CD4-positive, alpha-beta T cell (primary cell): ENCODE data around the gene LEKR1. TPM values are rescaled to one million over a fixed set of nuclear protein-coding genes. Genes with fewer than 3 reads are reported as not detected.

Experiments used
- ATAC-seq: fragments of 200-7000 bp; cut with Tn5 transposase; one replicate; pipeline ENCODE4 v1.10.0; 2022; ENCODE audit warnings: mild to moderate bottlenecking; ENCODE audit not compliant: poor library complexity
- CTCF ChIA-PET: fragments of 350-600 bp; sonication (Branson Sonifier 250); formaldehyde crosslinking; loops from one replicate; lab custom pipeline; 2021; ENCODE audit warnings: antibody characterized with exemption, inconsistent platforms; lab: Charles Lee
- POLR2A ChIA-PET: fragments of 350-600 bp; sonication (Branson Sonifier 250); formaldehyde crosslinking; loops from one replicate; lab custom pipeline; 2021; ENCODE audit warnings: antibody characterized with exemption, inconsistent platforms; lab: Charles Lee
- DNase-seq, 14 experiments: peaks; one replicate each; pipeline ENCODE4 v3.0.0-alpha.2; 2013 to 2020; ENCODE audit warnings: mixed read lengths in 2 of 14
- H3K27ac ChIP-seq, 2 donors: one replicate each; pipeline versions ENCODE4 v1.5.1 to v1.7.0; 2013; ENCODE audit warnings: low read length in 2 of 2, low read depth in 1 of 2, mild to moderate bottlenecking in 1 of 2
- H3K27me3 ChIP-seq, 2 experiments: 1 replicate in 1 of 2; 2 replicates in 1 of 2; pipeline versions ENCODE4 v1.6.1 to v1.7.0; 2013; ENCODE audit warnings: low read length in 2 of 2, control low read depth in 1 of 2, mild to moderate bottlenecking in 1 of 2, moderate library complexity in 1 of 2; ENCODE audit not compliant: insufficient read depth in 2 of 2, control insufficient read depth in 1 of 2
- H3K36me3 ChIP-seq: one replicate; pipeline ENCODE4 v1.6.1; 2013; ENCODE audit warnings: low read length, control low read depth; ENCODE audit not compliant: insufficient read depth
- H3K4me1 ChIP-seq: one replicate; pipeline ENCODE4 v1.6.1; 2013; ENCODE audit warnings: low read length, control low read depth; ENCODE audit not compliant: insufficient read depth
- H3K4me3 ChIP-seq: one replicate; pipeline ENCODE4 v1.5.1; 2013; ENCODE audit warnings: mild to moderate bottlenecking, low read length, moderate library complexity
- H3K9me3 ChIP-seq, 2 experiments: 1 replicate in 1 of 2; 2 replicates in 1 of 2; pipeline versions ENCODE4 v1.6.1 to v1.7.0; 2013; ENCODE audit warnings: low read length in 2 of 2, mild to moderate bottlenecking in 2 of 2, control low read depth in 1 of 2, moderate library complexity in 1 of 2; ENCODE audit not compliant: control insufficient read depth in 1 of 2, insufficient read depth in 1 of 2
- H3K27ac Mint-ChIP-seq: one replicate; pipeline ENCODE4 v1.8.0; 2020; ENCODE audit warnings: mixed read lengths
- H3K27me3 Mint-ChIP-seq: one replicate; pipeline ENCODE4 v1.8.0; 2021; ENCODE audit warnings: mixed read lengths
- H3K36me3 Mint-ChIP-seq: one replicate; pipeline ENCODE4 v1.8.0; 2021; ENCODE audit warnings: low read depth, mixed read lengths
- H3K4me1 Mint-ChIP-seq: one replicate; pipeline ENCODE4 v1.8.0; 2021; ENCODE audit warnings: low read depth, mixed read lengths
- H3K4me3 Mint-ChIP-seq: one replicate; pipeline ENCODE4 v1.8.0; 2020; ENCODE audit warnings: mild to moderate bottlenecking, mixed read lengths
- H3K9me3 Mint-ChIP-seq: one replicate; pipeline ENCODE4 v1.8.0; 2020; ENCODE audit warnings: mixed read lengths
- CTCF ChIP-seq: fragments of 200-600 bp; IDR thresholded peaks from one replicate; pipeline ENCODE4 v1.8.0; 2022; ENCODE audit warnings: antibody characterized with exemption, mild to moderate bottlenecking
- intact Hi-C, 2 experiments: fragments of 100-400 bp; cut with DNase I in 1 of 2; cut with micrococcal nuclease in 1 of 2; formaldehyde crosslinking; loops; one replicate each; pipeline versions ENCODE4 v1.15.1 to v1.9.0; 2023 to 2025; cut with DNase I, micrococcal nuclease
- total RNA-seq, 174 experiments: library from RNA in 2 of 174; stranded (reverse) in 2 of 174; gene quantifications; one replicate each; pipeline ENCODE4 v1.2.3 and lab custom pipeline; 2021 to 2026

The LEKR1 gene
- total RNA-seq, 2 experiments from 2014 or later = 0.77 to 1.0 TPM

GRCh38 chr3:156843071-156843808 lies 17.1 kb downstream of the LEKR1 start:
- intact Hi-C loops = no loop called here
- H3K4me3 Mint-ChIP-seq = no peak overlapping the region
- no peaks in the 10 kb centered on the region for H3K27me3 Mint-ChIP-seq
- Histone ChIP-seq H3K4me3 (no peak overlapping the region), H3K4me1 (no peaks in the 10 kb centered on the region), H3K36me3 (no peaks in the 10 kb centered on the region), H3K9me3 (no peaks in the 10 kb centered on the region), H3K27me3 (no peaks in the 10 kb centered on the region), H3K27ac (no peak overlapping the region)
- no peaks in the 10 kb centered on the region for H3K4me1 Mint-ChIP-seq
- TF ChIP-seq CTCF = no peak
- ChIA-PET POLR2A (no interaction called here), CTCF (no interaction called here)
- H3K9me3 Mint-ChIP-seq = no peaks in the 10 kb centered on the region
- no peaks in the 10 kb centered on the region for H3K36me3 Mint-ChIP-seq
- no peak overlapping the region for H3K27ac Mint-ChIP-seq
- ATAC-seq (no peak), DNase-seq (no peak)

- TF ChIP-seq CTCF = no peak
- Histone ChIP-seq H3K4me3 (no peak overlapping the region), H3K4me1 (no peaks in the 10 kb centered on the region), H3K27me3 (no peaks in the 10 kb centered on the region), H3K27ac (no peak overlapping the region), H3K36me3 (no peaks in the 10 kb centered on the region), H3K9me3 (no peaks in the 10 kb centered on the region)
- Mint-ChIP-seq H3K9me3 (no peaks in the 10 kb centered on the region), H3K27me3 (no peaks in the 10 kb centered on the region), H3K4me3 (no peak overlapping the region), H3K36me3 (no peaks in the 10 kb centered on the region), H3K27ac (no peak overlapping the region), H3K4me1 (no peaks in the 10 kb centered on the region)
- intact Hi-C loops = no loop called here
- ChIA-PET POLR2A (no interaction called here), CTCF (no interaction called here)
- ATAC-seq = no peak
- no peak for DNase-seq
These were observed 21.7 kb downstream of the LEKR1 start for GRCh38 chr3:156847752-156848448.

GRCh38 chr3:156859578-156859977 lies 33.4 kb downstream of the LEKR1 start:
- DNase-seq (no peak), ATAC-seq (no peak)
- Mint-ChIP-seq H3K36me3 (no peaks in the 10 kb centered on the region), H3K27me3 (no peaks in the 10 kb centered on the region), H3K4me3 (no peak overlapping the region), H3K9me3 (no peaks in the 10 kb centered on the region), H3K4me1 (no peaks in the 10 kb centered on the region), H3K27ac (no peak overlapping the region)
- Histone ChIP-seq H3K36me3 (no peaks in the 10 kb centered on the region), H3K27me3 (no peaks in the 10 kb centered on the region), H3K4me1 (no peaks in the 10 kb centered on the region), H3K9me3 (no peaks in the 10 kb centered on the region), H3K4me3 (no peak overlapping the region), H3K27ac (no peak overlapping the region)
- CTCF ChIA-PET = no interaction called here
- POLR2A ChIA-PET = no interaction called here
- intact Hi-C loops = no loop called here
- no peak for TF ChIP-seq CTCF
